OCI-LY3 (cell line): Measurements from ENCODE around the gene RIPK4.
"Not testable (repeated sequence)": the region's sequence is repeated elsewhere in the genome, so short reads cannot be mapped to it uniquely, and the experiment has no call there.

Source experiments
- H2AFZ ChIP-seq: fragments of 200-600, 300-600 bp; shearing (Covaris generic); 2 replicates; pipeline ENCODE4 v1.6.0; 2014; ENCODE audit warnings: antibody characterized with exemption, low read depth, low read length
- H3K27ac ChIP-seq: fragments of 200-600, 300-600 bp; sonication (generic); 2 replicates; pipeline ENCODE4 v1.5.1; 2014; ENCODE audit warnings: mild to moderate bottlenecking, low read length, moderate library complexity, mixed read lengths
- H3K27me3 ChIP-seq: fragments of 200-600, 300-600 bp; sonication (generic); 2 replicates; pipeline ENCODE4 v1.6.1; 2014; ENCODE audit warnings: low read depth, low read length, mixed read lengths
- H3K36me3 ChIP-seq: fragments of 200-600, 300-600 bp; sonication (generic); replicated peaks from 2 replicates; pipeline ENCODE3; 2014; ENCODE audit warnings: low read depth, low read length, mixed read lengths
- H3K4me1 ChIP-seq: fragments of 300-600, 200-600 bp; sonication (generic); 2 replicates; pipeline ENCODE4 v1.6.1; 2014; ENCODE audit warnings: low read length, mixed read lengths
- H3K4me2 ChIP-seq: fragments of 200-600, 300-600 bp; sonication (generic); 2 replicates; pipeline ENCODE4 v1.6.1; 2014; ENCODE audit warnings: low read length, mixed read lengths
- H3K4me3 ChIP-seq: fragments of 300-600, 200-600 bp; sonication (generic); 2 replicates; pipeline ENCODE4 v1.5.1; 2014; ENCODE audit warnings: antibody characterized with exemption, mild to moderate bottlenecking, low read length, moderate library complexity
- H3K79me2 ChIP-seq: fragments of 300-600, 200-600 bp; shearing (Covaris generic); 2 replicates; pipeline ENCODE4 v1.6.1; 2014; ENCODE audit warnings: mild to moderate bottlenecking, low read length, mixed read lengths
- H3K9ac ChIP-seq: fragments of 300-600, 200-600 bp; shearing (Covaris generic); 2 replicates; pipeline ENCODE4 v1.6.0; 2014; ENCODE audit warnings: mild to moderate bottlenecking, low read length, moderate library complexity
- H3K9me3 ChIP-seq: fragments of 200-600, 300-600 bp; shearing (Covaris generic); 2 replicates; pipeline ENCODE4 v1.6.1; 2014; ENCODE audit warnings: low read length, mixed read lengths; ENCODE audit not compliant: insufficient read depth
- H4K20me1 ChIP-seq: fragments of 200-600, 300-600 bp; sonication (generic); 2 replicates; pipeline ENCODE4 v1.6.1; 2016; ENCODE audit warnings: low read length, mixed read lengths; ENCODE audit not compliant: insufficient read depth
- CTCF ChIP-seq: fragments of 200-600, 300-600 bp; sonication (generic); IDR thresholded peaks from 2 replicates; pipeline ENCODE4 v1.5.1; 2014; ENCODE audit warnings: antibody characterized with exemption, low read length, low read depth
- EZH2phosphoT487 ChIP-seq: fragments of 200-600 bp; shearing (Covaris generic); IDR thresholded peaks from 2 replicates; pipeline ENCODE4 v1.6.1; 2018; ENCODE audit warnings: antibody characterized with exemption, mixed run types, low read depth

Gene RIPK4

GRCh38 chr21:41726970-41727783, 39.7 kb downstream of the RIPK4 start:
- Histone ChIP-seq H3K9me3 (no peaks in the 10 kb centered on the region), H3K4me2 (no peak overlapping the region), H3K79me2 (no peaks in the 10 kb centered on the region), H4K20me1 (no peaks in the 10 kb centered on the region), H3K36me3 (no peaks in the 10 kb centered on the region), H3K4me3 (no peak overlapping the region), H2AFZ (no peak overlapping the region), H3K9ac (no peak overlapping the region), H3K27ac (no peak overlapping the region), H3K4me1 (peaks cover 11% of the 10 kb centered on the region; the same call in 1 of the 2 replicates), H3K27me3 (peaks cover 5% of the 10 kb centered on the region; the same call in 1 of the 2 replicates)
- TF ChIP-seq EZH2phosphoT487 = no peak
- TF ChIP-seq CTCF = no peak

GRCh38 chr21:41726630-41726969, 40.3 kb downstream of the RIPK4 start:
- Histone ChIP-seq H3K9me3 (no peaks in the 10 kb centered on the region), H3K4me1 (peaks cover 11% of the 10 kb centered on the region; the same call in 1 of the 2 replicates), H3K27ac (no peak overlapping the region), H3K79me2 (no peaks in the 10 kb centered on the region), H3K9ac (no peak overlapping the region), H3K4me2 (no peak overlapping the region), H3K36me3 (no peaks in the 10 kb centered on the region), H3K27me3 (0 out of 2 replicates have a peak, but pooled peaks cover under 1% of the 10 kb centered on the region), H3K4me3 (no peak overlapping the region), H4K20me1 (no peaks in the 10 kb centered on the region), H2AFZ (no peak overlapping the region)
- no peak for TF ChIP-seq EZH2phosphoT487
- TF ChIP-seq CTCF = no peak

- Histone ChIP-seq H3K4me3 (no peak overlapping the region), H3K9ac (no peak overlapping the region), H3K4me2 (no peak overlapping the region), H4K20me1 (no peaks in the 10 kb centered on the region), H3K9me3 (no peaks in the 10 kb centered on the region), H3K27ac (no peak overlapping the region), H3K27me3 (no peaks in the 10 kb centered on the region), H2AFZ (no peak overlapping the region), H3K79me2 (no peaks in the 10 kb centered on the region), H3K4me1 (peaks cover 11% of the 10 kb centered on the region; the same call in 1 of the 2 replicates), H3K36me3 (no peaks in the 10 kb centered on the region)
- TF ChIP-seq CTCF = no peak
- no peak for TF ChIP-seq EZH2phosphoT487
These were observed 40.7 kb downstream of the RIPK4 start for GRCh38 chr21:41726058-41726558.

- TF ChIP-seq CTCF (no peak), EZH2phosphoT487 (no peak)
- no peak overlapping the region for H3K9ac ChIP-seq
- no peak overlapping the region for H3K4me2 ChIP-seq
- H2AFZ ChIP-seq = no peak overlapping the region
- no peaks in the 10 kb centered on the region for H3K36me3 ChIP-seq
- H3K27me3 ChIP-seq = no peaks in the 10 kb centered on the region
- H4K20me1 ChIP-seq = no peaks in the 10 kb centered on the region
- no peaks in the 10 kb centered on the region for H3K79me2 ChIP-seq
- no peak overlapping the region for H3K4me3 ChIP-seq
- H3K27ac ChIP-seq = no peak overlapping the region
- peaks cover 11% of the 10 kb centered on the region; the same call in 1 of the 2 replicates for H3K4me1 ChIP-seq
- H3K9me3 ChIP-seq = no peaks in the 10 kb centered on the region
These were observed 41.3 kb downstream of the RIPK4 start for GRCh38 chr21:41725421-41726031.

GRCh38 chr21:41723835-41724234, 43.0 kb downstream of the RIPK4 start:
- not testable (repeated sequence) for H3K27ac ChIP-seq, H3K9me3 ChIP-seq, H4K20me1 ChIP-seq, H3K4me2 ChIP-seq, H2AFZ ChIP-seq, H3K4me3 ChIP-seq, H3K9ac ChIP-seq, H3K27me3 ChIP-seq, H3K79me2 ChIP-seq, H3K36me3 ChIP-seq, H3K4me1 ChIP-seq
